Small intestine (tissue), 7 donors: ENCODE measurements around the gene LMF1. TPM values are rescaled to one million over a fixed set of nuclear protein-coding genes. Genes with fewer than 3 reads are reported as not detected.

Experiments used
- DNase-seq, 2 donors: peaks; one replicate each; pipeline versions ENCODE4 v3.0.0 to v3.0.0-alpha.2; 2013
- FAIRE-seq: peaks from 2 replicates; lab custom pipeline; 2012; peaks lifted over from hg19 to GRCh38; lab: Jason Lieb, UNC
- H3K27ac ChIP-seq, 3 donors: one replicate each; pipeline ENCODE4 v1.5.1; 2013; ENCODE audit warnings: low read length in 2 of 3, mild to moderate bottlenecking in 2 of 3, control low read depth in 1 of 3, inconsistent platforms in 1 of 3, low read depth in 1 of 3, moderate library complexity in 1 of 3
- H3K27me3 ChIP-seq, 3 donors: one replicate each; pipeline ENCODE4 v1.6.1; 2013; ENCODE audit warnings: low read length in 3 of 3, inconsistent platforms in 1 of 3; ENCODE audit not compliant: control insufficient read depth in 3 of 3, insufficient read depth in 3 of 3
- H3K36me3 ChIP-seq, 3 donors: one replicate each; pipeline ENCODE4 v1.6.1; 2013; ENCODE audit warnings: low read length in 3 of 3, inconsistent platforms in 1 of 3, low read depth in 1 of 3, mild to moderate bottlenecking in 1 of 3, moderate library complexity in 1 of 3; ENCODE audit not compliant: control insufficient read depth in 3 of 3, insufficient read depth in 2 of 3
- H3K4me1 ChIP-seq, 3 donors: one replicate each; pipeline ENCODE4 v1.6.1; 2013; ENCODE audit warnings: low read length in 2 of 3, inconsistent platforms in 1 of 3, low read depth in 1 of 3, mild to moderate bottlenecking in 1 of 3, moderate library complexity in 1 of 3; ENCODE audit not compliant: control insufficient read depth in 3 of 3, insufficient read depth in 2 of 3
- H3K4me3 ChIP-seq, 3 donors: one replicate each; pipeline ENCODE4 v1.5.1; 2013; ENCODE audit warnings: low read length in 3 of 3, control low read depth in 1 of 3, inconsistent platforms in 1 of 3, low read depth in 1 of 3, mild to moderate bottlenecking in 1 of 3, moderate library complexity in 1 of 3
- H3K9me3 ChIP-seq, 2 donors: one replicate each; pipeline ENCODE4 v1.6.1; 2013; ENCODE audit warnings: low read depth in 1 of 2, low read length in 1 of 2; ENCODE audit not compliant: control insufficient read depth in 2 of 2, insufficient read depth in 1 of 2
- WGBS, 3 donors: extraction: QIAGEN DNeasy Blood & Tissue Kit; methylation state at CpG; one replicate each; pipeline ENCODE4 v1.1.7; 2013; 5-methylcytosine and 5-hydroxymethylcytosine counted together
- polyA plus RNA-seq, 4 donors: library from polyadenylated mRNA; stranded (reverse) in 3 of 4; unstranded in 1 of 4; fragments of 200-250 nt in 3 of 4; fragments of 120-200 nt in 1 of 4; gene quantifications; one replicate each; pipeline versions ENCODE4 v1.2.1 to v1.2.3, GENCODE V29; 2013
- donor health status: healthy with polysubstance abuse.
- donor health status: control.
- donor health status: control.
- donor health status: Bipolar disorder and iron deficiency.
- donor health status: healthy.

The LMF1 gene
- polyA plus RNA-seq, 4 donors = 8.2 to 18.0 (median 9.2) TPM

GRCh38 chr16:844638-845350 lies 126.0 kb downstream of the LMF1 start:
- no peaks in the 10 kb centered on the region for H3K36me3 ChIP-seq
- no peak for DNase-seq
- 92 to 94% (median 93%) methylated on average over 48 of the region's 48 CpGs for WGBS, 3 donors

GRCh38 chr16:843771-844170 lies 127.0 kb downstream of the LMF1 start:
- DNase-seq = no peak
- no peaks in the 10 kb centered on the region for H3K27me3 ChIP-seq
- no peak overlapping the region for H3K27ac ChIP-seq
- no peaks in the 10 kb centered on the region for H3K36me3 ChIP-seq
- no peaks in the 10 kb centered on the region for H3K4me1 ChIP-seq
- 84 to 93% (median 89%) methylated on average over 19 to 20 of the region's 20 CpGs for WGBS, 3 donors
- no peak for FAIRE-seq
- H3K9me3 ChIP-seq = peaks cover 0 to 31% of the 10 kb centered on the region in 2 donors
- H3K4me3 ChIP-seq = no peak overlapping the region

More at GRCh38 chr16:844638-845350, 126.0 kb downstream of the LMF1 start:
- no peak for FAIRE-seq
- H3K27ac ChIP-seq = no peak overlapping the region
- H3K27me3 ChIP-seq = no peaks in the 10 kb centered on the region
- H3K4me1 ChIP-seq = no peaks in the 10 kb centered on the region
- H3K9me3 ChIP-seq = peaks cover 0 to 39% of the 10 kb centered on the region in 2 donors
- H3K4me3 ChIP-seq = no peak overlapping the region

DNA sequence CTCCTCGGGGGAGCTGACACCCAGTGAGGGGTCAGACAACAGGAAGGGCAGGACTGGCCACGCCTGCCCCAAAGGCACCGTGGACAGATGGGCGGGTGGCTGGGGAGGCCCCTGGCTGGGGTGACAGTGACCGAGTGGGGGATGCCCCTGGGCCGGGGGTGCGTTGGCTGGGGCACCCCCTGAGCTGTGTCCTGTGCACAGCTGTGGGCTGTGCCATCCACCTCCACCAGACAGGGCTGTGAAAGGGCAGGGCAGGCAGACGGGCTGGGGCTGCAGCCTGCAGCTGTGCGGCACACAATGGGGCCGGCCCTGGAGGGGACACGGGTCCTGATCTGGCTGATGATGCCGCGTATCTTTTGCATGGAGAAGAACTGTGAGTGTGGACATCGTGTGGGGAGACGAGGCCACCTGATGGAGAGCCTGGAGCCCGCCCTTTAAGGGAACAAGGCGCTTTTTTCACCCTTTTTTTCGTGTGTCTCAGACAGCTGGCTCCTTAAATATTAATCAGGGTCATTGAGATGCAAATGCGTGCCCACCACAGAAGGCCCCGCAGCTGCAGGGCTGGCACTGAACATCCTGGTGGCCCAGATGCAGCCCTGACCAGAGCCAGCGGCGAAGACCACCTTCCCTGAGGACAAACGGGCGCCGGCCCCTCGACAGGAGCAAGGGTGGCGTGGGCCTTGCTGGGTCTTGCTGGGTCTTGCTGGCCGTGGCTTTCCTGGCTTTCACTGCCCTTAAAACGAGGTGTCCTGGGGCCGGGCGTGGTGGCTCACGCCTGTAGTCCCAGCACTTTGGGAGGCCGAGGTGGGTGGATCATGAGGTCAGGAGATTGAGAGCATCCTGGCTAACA lies 127.8 kb downstream of the LMF1 start:
- peak overlapping the region in 1 of 3 donors; percentile 21 for H3K27ac ChIP-seq
- 72 to 82% (median 76%) methylated on average over 33 of the region's 33 CpGs for WGBS, 3 donors
- H3K27me3 ChIP-seq = no peaks in the 10 kb centered on the region
- no peak overlapping the region for H3K4me3 ChIP-seq
- no peaks in the 10 kb centered on the region for H3K4me1 ChIP-seq
- no peak for DNase-seq
- no peak for FAIRE-seq
- no peaks in the 10 kb centered on the region for H3K36me3 ChIP-seq
- H3K9me3 ChIP-seq = peaks cover 0 to 22% of the 10 kb centered on the region in 2 donors

DNA sequence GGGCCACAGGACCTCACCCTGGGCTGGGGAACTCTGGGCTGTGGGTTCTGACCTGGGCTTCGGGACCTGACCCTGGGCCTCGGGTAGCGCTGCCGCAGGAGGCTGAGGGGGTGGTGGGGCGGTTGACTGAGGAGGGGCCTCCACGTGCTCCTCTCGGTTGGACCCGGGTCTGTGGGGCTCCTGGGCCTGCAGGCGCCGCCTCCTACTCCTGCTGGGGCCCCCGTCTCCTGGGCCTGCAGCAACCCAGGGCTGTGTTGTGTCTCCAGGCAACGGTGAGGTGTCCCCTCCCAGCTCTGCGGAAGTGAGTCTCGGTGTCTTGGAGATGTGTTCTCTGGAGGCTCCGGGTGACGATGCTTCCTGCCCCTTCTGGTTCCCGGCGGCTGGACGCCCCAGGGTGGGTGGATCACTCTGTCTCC lies 128.7 kb downstream of the LMF1 start:
- Histone ChIP-seq H3K4me3 (no peak overlapping the region), H3K36me3 (no peaks in the 10 kb centered on the region), H3K27me3 (no peaks in the 10 kb centered on the region), H3K27ac (no peak overlapping the region), H3K9me3 (peaks cover 0 to 14% of the 10 kb centered on the region in 2 donors), H3K4me1 (no peaks in the 10 kb centered on the region)
- 52 to 75% (median 73%) methylated on average over 17 to 19 of the region's 19 CpGs for WGBS, 3 donors
- peak; percentile 5 to 26 for DNase-seq
- FAIRE-seq = no peak

GRCh38 chr16:841455-842060 lies 129.2 kb downstream of the LMF1 start:
- H3K4me1 ChIP-seq = no peaks in the 10 kb centered on the region
- DNase-seq = no peak
- 78 to 86% (median 79%) methylated on average over 27 of the region's 27 CpGs for WGBS, 3 donors
- H3K36me3 ChIP-seq = no peaks in the 10 kb centered on the region
- FAIRE-seq = no peak
- H3K4me3 ChIP-seq = no peak overlapping the region
- peaks cover 0 to 16% of the 10 kb centered on the region in 2 donors for H3K9me3 ChIP-seq
- no peaks in the 10 kb centered on the region for H3K27me3 ChIP-seq
- H3K27ac ChIP-seq = no peak overlapping the region

DNA sequence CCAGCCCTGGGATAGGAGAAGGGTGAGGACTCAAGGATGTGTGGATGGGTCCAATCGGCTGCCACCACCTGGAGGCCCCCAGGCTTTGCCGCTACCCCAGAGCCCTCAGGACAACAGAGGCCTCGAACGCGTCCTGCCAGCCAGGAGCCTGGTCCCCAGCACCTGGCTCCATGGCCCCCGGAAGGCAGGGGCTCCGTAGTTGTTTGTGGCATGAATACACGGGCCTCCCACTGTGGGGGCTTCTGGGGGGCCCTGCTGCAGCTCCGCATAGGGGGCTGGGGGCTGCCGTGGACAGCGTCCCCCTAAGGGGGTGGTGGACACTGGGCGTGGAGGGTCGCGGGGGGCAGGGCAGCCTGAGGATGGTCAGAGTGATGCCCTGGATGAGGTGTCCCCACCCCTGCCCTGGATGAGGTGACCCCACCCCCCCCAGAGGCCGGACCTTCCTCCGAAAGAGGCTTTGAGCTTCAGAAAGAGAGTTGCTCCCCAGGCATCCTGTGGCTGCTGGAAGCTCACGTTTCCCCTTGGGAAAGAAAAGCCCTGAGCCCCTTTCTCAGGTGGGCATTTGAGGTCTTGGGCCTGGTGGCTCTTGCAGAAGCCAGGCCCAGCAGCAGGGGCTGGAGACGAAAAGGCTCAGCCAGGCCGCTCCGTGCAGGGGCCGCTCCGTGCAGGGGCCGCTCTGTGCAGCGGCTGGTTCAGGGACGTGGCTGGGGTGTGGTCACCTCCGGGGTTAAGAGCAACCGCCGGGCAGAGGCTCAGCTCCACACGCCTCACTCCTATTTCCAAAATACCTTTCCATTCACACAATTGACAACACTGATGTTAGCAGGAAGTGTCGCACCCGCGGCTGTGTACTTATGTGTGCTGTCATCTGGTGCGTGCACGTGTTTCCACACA lies 130.0 kb downstream of the LMF1 start:
- FAIRE-seq = no peak
- Histone ChIP-seq H3K9me3 (peaks cover 0 to 16% of the 10 kb centered on the region in 2 donors), H3K27me3 (no peaks in the 10 kb centered on the region), H3K27ac (no peak overlapping the region), H3K36me3 (no peaks in the 10 kb centered on the region), H3K4me3 (no peak overlapping the region), H3K4me1 (no peaks in the 10 kb centered on the region)
- 68 to 81% (median 75%) methylated on average over 30 to 34 of the region's 34 CpGs for WGBS, 3 donors
- no peak for DNase-seq

GRCh38 chr16:839643-840408 lies 131.0 kb downstream of the LMF1 start:
- H3K4me3 ChIP-seq = no peak overlapping the region
- H3K27me3 ChIP-seq = no peaks in the 10 kb centered on the region
- 69 to 78% (median 73%) methylated on average over 20 to 24 of the region's 24 CpGs for WGBS, 3 donors
- H3K4me1 ChIP-seq = no peaks in the 10 kb centered on the region
- no peaks in the 10 kb centered on the region for H3K36me3 ChIP-seq
- no peak overlapping the region for H3K27ac ChIP-seq
- H3K9me3 ChIP-seq = peaks cover 0 to 25% of the 10 kb centered on the region in 2 donors
- FAIRE-seq (no peak), DNase-seq (no peak)
